ENCODE measurements around the gene EPHB2. TPM values are rescaled to one million over a fixed set of nuclear protein-coding genes. Genes with fewer than 3 reads are reported as not detected.

The EPHB2 gene
- total RNA-seq, 2 experiments from 2014 or later, result 0.59 TPM; not detected in 1

DNA sequence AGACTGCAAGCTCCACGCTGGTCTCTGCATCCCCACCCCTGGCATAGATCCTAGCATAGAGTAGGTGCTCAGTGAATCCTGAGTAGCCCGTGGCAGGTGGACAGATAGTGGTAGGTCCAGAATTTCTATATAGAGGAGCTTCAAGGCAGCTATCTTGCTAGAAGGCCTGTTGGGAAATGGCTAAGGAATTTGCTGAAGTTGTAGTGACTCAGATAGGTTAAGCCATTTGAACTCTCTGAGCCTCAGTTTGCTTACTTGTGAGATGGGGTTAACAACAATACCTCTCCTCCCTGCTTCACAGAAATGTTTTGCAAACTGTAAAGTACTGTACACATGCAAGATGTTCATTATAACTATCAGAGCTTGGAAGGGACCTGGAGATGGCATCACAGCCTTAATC lies 23.4 kb upstream of the EPHB2 start:
- intact Hi-C loops (cut with micrococcal nuclease; ENCODE audit: unreplicated experiment), result no loop called here
- DNase-seq (ENCODE audit: low spot score), result no peak
- TF ChIP-seq, protein P1, sequence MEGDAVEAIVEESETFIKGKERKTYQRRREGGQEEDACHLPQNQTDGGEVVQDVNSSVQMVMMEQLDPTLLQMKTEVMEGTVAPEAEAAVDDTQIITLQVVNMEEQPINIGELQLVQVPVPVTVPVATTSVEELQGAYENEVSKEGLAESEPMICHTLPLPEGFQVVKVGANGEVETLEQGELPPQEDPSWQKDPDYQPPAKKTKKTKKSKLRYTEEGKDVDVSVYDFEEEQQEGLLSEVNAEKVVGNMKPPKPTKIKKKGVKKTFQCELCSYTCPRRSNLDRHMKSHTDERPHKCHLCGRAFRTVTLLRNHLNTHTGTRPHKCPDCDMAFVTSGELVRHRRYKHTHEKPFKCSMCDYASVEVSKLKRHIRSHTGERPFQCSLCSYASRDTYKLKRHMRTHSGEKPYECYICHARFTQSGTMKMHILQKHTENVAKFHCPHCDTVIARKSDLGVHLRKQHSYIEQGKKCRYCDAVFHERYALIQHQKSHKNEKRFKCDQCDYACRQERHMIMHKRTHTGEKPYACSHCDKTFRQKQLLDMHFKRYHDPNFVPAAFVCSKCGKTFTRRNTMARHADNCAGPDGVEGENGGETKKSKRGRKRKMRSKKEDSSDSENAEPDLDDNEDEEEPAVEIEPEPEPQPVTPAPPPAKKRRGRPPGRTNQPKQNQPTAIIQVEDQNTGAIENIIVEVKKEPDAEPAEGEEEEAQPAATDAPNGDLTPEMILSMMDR (conservative IDR thresholded peaks at IDR 0.05; ENCODE audit: low read length), result no peak
- TF ChIP-seq EZH2phosphoT487 (IDR thresholded peaks at IDR 0.05; ENCODE audit: borderline replicate concordance, low read depth, low read length), result no peak
- BruUV-seq (replicated peaks), result no TSS peak
- POLR2A ChIA-PET, result interaction anchor here (0.5 kb wide), 1 partner anchor 250 kb away, joined by 3 read pairs; no protein-coding TSS in a partner anchor
- CTCF ChIA-PET (ENCODE audit: unreplicated experiment), result no interaction called here
- no peaks in the 10 kb centered on the region for H3K9me3 ChIP-seq (ENCODE audit: low read length)
- H3K79me2 ChIP-seq (ENCODE audit: insufficient read depth, low read depth, low read length), result no peaks in the 10 kb centered on the region
- H2AFZ ChIP-seq (ENCODE audit: low read length), result no peak overlapping the region
- no peaks in the 10 kb centered on the region for H4K20me1 ChIP-seq (ENCODE audit: insufficient read depth, low read length)
- H3K27ac ChIP-seq (ENCODE audit: low read depth, low read length, poor library complexity, severe bottlenecking), result no peak overlapping the region
- no peaks in the 10 kb centered on the region for H3K9me2 ChIP-seq (ENCODE audit: insufficient read depth, low read length)
- no peak overlapping the region for H3K4me2 ChIP-seq (ENCODE audit: low read length)
- no peaks in the 10 kb centered on the region for H3K36me3 ChIP-seq (ENCODE audit: insufficient read depth, low read length)
- H3K4me1 ChIP-seq (ENCODE audit: insufficient read depth, low read length, poor library complexity, severe bottlenecking), result no peaks in the 10 kb centered on the region
- H3K4me3 ChIP-seq (ENCODE audit: low read depth, low read length, poor library complexity, severe bottlenecking), result no peak overlapping the region

DNA sequence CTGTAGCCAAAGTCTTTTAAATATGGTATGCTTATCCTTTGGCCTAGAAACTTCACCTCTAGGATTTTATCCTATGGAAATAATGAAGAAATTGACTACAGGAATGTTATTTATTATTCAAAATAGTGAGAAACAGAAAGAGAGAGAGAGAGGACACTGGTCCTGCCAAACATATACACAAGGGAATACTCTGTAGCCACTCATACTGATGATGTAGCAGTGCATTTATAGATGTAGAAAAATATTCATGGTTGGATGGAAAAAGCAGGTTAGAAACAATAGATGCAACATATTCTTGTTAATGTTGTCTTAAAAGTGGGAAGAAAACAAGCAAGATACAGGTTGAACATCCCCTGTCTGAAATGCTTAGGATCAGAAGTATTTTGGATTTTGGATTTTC lies 22.2 kb upstream of the EPHB2 start:
- H3K9me2 ChIP-seq (ENCODE audit: insufficient read depth, low read length), result no peaks in the 10 kb centered on the region
- intact Hi-C loops (cut with micrococcal nuclease; ENCODE audit: unreplicated experiment), result no loop called here
- no peak overlapping the region for H3K4me3 ChIP-seq (ENCODE audit: low read depth, low read length, poor library complexity, severe bottlenecking)
- TF ChIP-seq, protein P1 (conservative IDR thresholded peaks at IDR 0.05; ENCODE audit: low read length), result no peak
- no peak for TF ChIP-seq EZH2phosphoT487 (IDR thresholded peaks at IDR 0.05; ENCODE audit: borderline replicate concordance, low read depth, low read length)
- H3K36me3 ChIP-seq (ENCODE audit: insufficient read depth, low read length), result no peaks in the 10 kb centered on the region
- H3K27ac ChIP-seq (ENCODE audit: low read depth, low read length, poor library complexity, severe bottlenecking), result no peak overlapping the region
- ChIA-PET POLR2A (no interaction called here), CTCF (ENCODE audit: unreplicated experiment) (no interaction called here)
- BruUV-seq (replicated peaks), result no TSS peak
- no peaks in the 10 kb centered on the region for H3K9me3 ChIP-seq (ENCODE audit: low read length)
- H4K20me1 ChIP-seq (ENCODE audit: insufficient read depth, low read length), result no peaks in the 10 kb centered on the region
- no peaks in the 10 kb centered on the region for H3K4me1 ChIP-seq (ENCODE audit: insufficient read depth, low read length, poor library complexity, severe bottlenecking)
- H2AFZ ChIP-seq (ENCODE audit: low read length), result no peak overlapping the region
- no peak for DNase-seq (ENCODE audit: low spot score)
- H3K79me2 ChIP-seq (ENCODE audit: insufficient read depth, low read depth, low read length), result no peaks in the 10 kb centered on the region
- no peak overlapping the region for H3K4me2 ChIP-seq (ENCODE audit: low read length)

DNA sequence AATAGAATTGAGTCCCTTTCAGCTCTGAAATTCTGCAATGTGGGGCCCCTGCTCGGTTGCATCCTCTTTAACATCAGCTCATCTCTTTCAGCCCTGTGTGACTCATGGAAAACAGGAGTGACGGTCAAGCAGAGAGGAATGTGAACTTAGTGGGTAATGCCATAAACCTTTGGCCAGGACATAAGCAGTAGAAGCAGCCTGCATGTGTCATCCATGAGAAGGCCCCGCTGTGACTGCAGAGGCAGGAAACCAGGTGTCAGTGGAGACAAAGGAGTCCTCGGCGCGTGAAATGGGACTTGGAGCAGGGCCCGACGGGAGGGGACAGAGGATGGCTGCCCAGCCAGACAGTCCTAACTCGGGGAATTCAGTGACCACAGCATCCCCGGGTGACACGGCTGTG lies 21.1 kb upstream of the EPHB2 start:
- H4K20me1 ChIP-seq (ENCODE audit: insufficient read depth, low read length), result no peaks in the 10 kb centered on the region
- ChIA-PET CTCF (ENCODE audit: unreplicated experiment) (no interaction called here), POLR2A (no interaction called here)
- no peak overlapping the region for H3K4me3 ChIP-seq (ENCODE audit: low read depth, low read length, poor library complexity, severe bottlenecking)
- no peaks in the 10 kb centered on the region for H3K9me3 ChIP-seq (ENCODE audit: low read length)
- H3K4me2 ChIP-seq (ENCODE audit: low read length), result no peak overlapping the region
- H3K79me2 ChIP-seq (ENCODE audit: insufficient read depth, low read depth, low read length), result no peaks in the 10 kb centered on the region
- TF ChIP-seq EZH2phosphoT487 (IDR thresholded peaks at IDR 0.05; ENCODE audit: borderline replicate concordance, low read depth, low read length), result no peak
- TF ChIP-seq, protein P1 (conservative IDR thresholded peaks at IDR 0.05; ENCODE audit: low read length), result no peak
- H3K27ac ChIP-seq (ENCODE audit: low read depth, low read length, poor library complexity, severe bottlenecking), result no peak overlapping the region
- H2AFZ ChIP-seq (ENCODE audit: low read length), result no peak overlapping the region
- intact Hi-C loops (cut with micrococcal nuclease; ENCODE audit: unreplicated experiment), result no loop called here
- no TSS peak for BruUV-seq (replicated peaks)
- H3K36me3 ChIP-seq (ENCODE audit: insufficient read depth, low read length), result no peaks in the 10 kb centered on the region
- no peak for DNase-seq (ENCODE audit: low spot score)
- H3K9me2 ChIP-seq (ENCODE audit: insufficient read depth, low read length), result no peaks in the 10 kb centered on the region
- no peaks in the 10 kb centered on the region for H3K4me1 ChIP-seq (ENCODE audit: insufficient read depth, low read length, poor library complexity, severe bottlenecking)
